Measurements from ENCODE around the gene UBE2V1. TPM values are rescaled to one million over a fixed set of nuclear protein-coding genes. Genes with fewer than 3 reads are reported as not detected.

UBE2V1 gene
- total and polyA plus RNA-seq, 2 of the 13 experiments (the other 11 are each of a cell fraction or from before 2014, with no cell fraction given): 81.3 to 132 TPM

- TF ChIP-seq SOX6 (IDR thresholded peaks at IDR 0.05) (no peak), SOX6 (CRISPR knock-in tag; IDR thresholded peaks at IDR 0.05) (peak; percentile 83), ZNF496 (CRISPR knock-in tag; IDR thresholded peaks at IDR 0.05; ENCODE audit: insufficient replicate concordance) (no peak), FIP1L1 (IDR thresholded peaks at IDR 0.05; ENCODE audit: borderline replicate concordance, insufficient read depth, low read depth, low read length) (0 out of 2 replicates have a peak, but pooled peaks have one; percentile 41), ZFP90 (CRISPR knock-in tag; IDR thresholded peaks at IDR 0.05; ENCODE audit: borderline replicate concordance) (peak; percentile 62), BRCA1 (CRISPR knock-in tag; IDR thresholded peaks at IDR 0.05) (no peak), TMF1 (CRISPR knock-in tag; IDR thresholded peaks at IDR 0.05; ENCODE audit: low read depth) (peak; percentile 74; the same call in 1 of the 2 replicates), ADNP (CRISPR knock-in tag; IDR thresholded peaks at IDR 0.05) (no peak), CCDC6 (CRISPR knock-in tag; IDR thresholded peaks at IDR 0.05) (no peak), ERF (CRISPR knock-in tag; IDR thresholded peaks at IDR 0.05) (peak; percentile 98), ZNF333 (CRISPR knock-in tag; IDR thresholded peaks at IDR 0.05; ENCODE audit: borderline replicate concordance) (no peak), ZNF513 (CRISPR knock-in tag; conservative IDR thresholded peaks at IDR 0.05) (peak; percentile 47; the same call in 1 of the 2 replicates), CAMTA2 (CRISPR knock-in tag; IDR thresholded peaks at IDR 0.05; ENCODE audit: borderline replicate concordance) (peak; percentile 42; the same call in 1 of the 2 replicates), NR1H2 (CRISPR knock-in tag; IDR thresholded peaks at IDR 0.05; ENCODE audit: borderline replicate concordance, low read depth) (no peak; the same call in 1 of the 2 replicates), ZNF841 (CRISPR knock-in tag; IDR thresholded peaks at IDR 0.05; ENCODE audit: borderline replicate concordance) (no peak), ZNF691 (CRISPR knock-in tag; IDR thresholded peaks at IDR 0.05; ENCODE audit: borderline replicate concordance, low read depth) (peak; percentile 97; the same call in 1 of the 2 replicates), ZNF138 (CRISPR knock-in tag; IDR thresholded peaks at IDR 0.05; ENCODE audit: low read depth) (no peak), ZNF329 (CRISPR knock-in tag; IDR thresholded peaks at IDR 0.05; ENCODE audit: low read depth) (0 out of 2 replicates have a peak, but pooled peaks have one; percentile 72), ZNF546 (CRISPR knock-in tag; conservative IDR thresholded peaks at IDR 0.05) (peak; percentile 87; the same call in 1 of the 2 replicates), EHMT2 (IDR thresholded peaks at IDR 0.05; ENCODE audit: borderline replicate concordance, low read depth, low read length) (no peak), ARNTL (CRISPR knock-in tag; IDR thresholded peaks at IDR 0.05) (peak; percentile 90), REPIN1 (CRISPR knock-in tag; IDR thresholded peaks at IDR 0.05; ENCODE audit: borderline replicate concordance, low read depth) (peak; percentile 99), ZNF101 (CRISPR knock-in tag; IDR thresholded peaks at IDR 0.05; ENCODE audit: borderline replicate concordance, low read depth) (no peak), CEBPB (IDR thresholded peaks at IDR 0.05; ENCODE audit: borderline replicate concordance, low read depth, low read length) (no peak)
- TF ChIP-seq, protein P1, sequence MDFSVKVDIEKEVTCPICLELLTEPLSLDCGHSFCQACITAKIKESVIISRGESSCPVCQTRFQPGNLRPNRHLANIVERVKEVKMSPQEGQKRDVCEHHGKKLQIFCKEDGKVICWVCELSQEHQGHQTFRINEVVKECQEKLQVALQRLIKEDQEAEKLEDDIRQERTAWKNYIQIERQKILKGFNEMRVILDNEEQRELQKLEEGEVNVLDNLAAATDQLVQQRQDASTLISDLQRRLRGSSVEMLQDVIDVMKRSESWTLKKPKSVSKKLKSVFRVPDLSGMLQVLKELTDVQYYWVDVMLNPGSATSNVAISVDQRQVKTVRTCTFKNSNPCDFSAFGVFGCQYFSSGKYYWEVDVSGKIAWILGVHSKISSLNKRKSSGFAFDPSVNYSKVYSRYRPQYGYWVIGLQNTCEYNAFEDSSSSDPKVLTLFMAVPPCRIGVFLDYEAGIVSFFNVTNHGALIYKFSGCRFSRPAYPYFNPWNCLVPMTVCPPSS (IDR thresholded peaks at IDR 0.05): no peak
- TF ChIP-seq, protein P2, sequence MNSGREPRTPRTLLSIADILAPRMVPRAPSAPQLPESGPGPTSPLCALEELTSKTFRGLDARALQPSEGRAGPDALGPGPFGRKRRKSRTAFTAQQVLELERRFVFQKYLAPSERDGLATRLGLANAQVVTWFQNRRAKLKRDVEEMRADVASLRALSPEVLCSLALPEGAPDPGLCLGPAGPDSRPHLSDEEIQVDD (CRISPR knock-in tag; IDR thresholded peaks at IDR 0.05; ENCODE audit: borderline replicate concordance): 0 out of 2 replicates have a peak, but pooled peaks have one; percentile 60
Measured at GRCh38 chr20:50071039-50071888, 41.7 kb downstream of the UBE2V1 start (continued).
